Activated CD4-positive, alpha-beta T cell treated with anti-CD3 and anti-CD28 coated beads, Interleukin-10, Interleukin-2, amounts not matched to agents 100 ng/mL and 50 ng/mL, durations not matched to agents 16 hours and 8 hours (primary cell): ENCODE measurements around the gene C12orf50.
"Not testable (repeated sequence)": the region's sequence is repeated elsewhere in the genome, so short reads cannot be mapped to it uniquely, and the experiment has no call there.

Experiments
- DNase-seq: peaks from one replicate; pipeline ENCODE4 v3.0.0-alpha.2; 2020

Gene C12orf50

GRCh38 chr12:87985069-87985675 lies 44.0 kb downstream of the C12orf50 start:
- DNase-seq, result no peak

GRCh38 chr12:87982208-87982607 lies 47.0 kb downstream of the C12orf50 start:
- no peak for DNase-seq

GRCh38 chr12:87981495-87981894 lies 47.7 kb downstream of the C12orf50 start:
- no peak for DNase-seq

GRCh38 chr12:87975879-87976278 lies 53.3 kb downstream of the C12orf50 start:
- DNase-seq, result no peak

DNA sequence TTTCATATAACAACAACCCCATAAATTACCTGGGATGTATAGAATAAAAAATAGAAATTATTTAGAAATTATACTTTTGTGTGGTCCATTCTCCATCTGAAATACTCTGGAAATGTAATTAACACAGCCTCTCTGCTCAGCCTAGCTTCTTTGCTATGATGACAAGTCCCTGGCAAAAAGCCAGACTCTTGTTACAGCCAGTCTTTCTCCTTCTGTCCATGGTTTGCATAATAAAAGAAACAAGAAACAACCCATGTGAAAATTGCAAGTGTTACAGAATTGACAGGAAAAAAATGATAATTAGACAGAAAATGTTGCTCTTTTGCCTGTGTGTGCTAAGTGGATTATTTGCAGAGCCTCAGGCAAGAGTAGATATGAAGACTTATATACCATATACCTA lies 61.3 kb downstream of the C12orf50 start:
- DNase-seq, result no peak

- DNase-seq, result no peak
Observed at GRCh38 chr12:87960566-87960965, 68.6 kb downstream of the C12orf50 start.

DNA sequence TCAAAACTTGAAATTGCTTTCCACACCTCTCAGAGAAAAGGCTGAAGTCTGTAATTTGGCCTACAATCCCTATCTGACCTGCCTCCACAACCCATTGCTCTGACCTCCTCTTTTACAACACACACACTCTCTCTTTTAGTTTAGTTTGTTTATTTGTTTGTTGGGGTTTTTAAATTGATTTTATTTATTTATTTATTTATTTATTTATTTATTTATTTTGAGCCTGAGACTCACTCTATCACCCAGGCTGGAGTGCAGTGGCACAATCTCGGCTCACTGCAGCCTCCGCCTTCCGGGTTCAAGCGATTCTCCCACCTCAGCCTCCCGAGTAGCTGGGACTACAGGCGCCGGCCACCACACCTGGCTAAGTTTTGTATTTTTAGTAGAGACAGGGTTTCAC lies 75.2 kb downstream of the C12orf50 start:
- DNase-seq, result not testable (repeated sequence)

- peak; percentile 2 for DNase-seq
Observed at GRCh38 chr12:87953256-87953860, 75.8 kb downstream of the C12orf50 start.

DNA sequence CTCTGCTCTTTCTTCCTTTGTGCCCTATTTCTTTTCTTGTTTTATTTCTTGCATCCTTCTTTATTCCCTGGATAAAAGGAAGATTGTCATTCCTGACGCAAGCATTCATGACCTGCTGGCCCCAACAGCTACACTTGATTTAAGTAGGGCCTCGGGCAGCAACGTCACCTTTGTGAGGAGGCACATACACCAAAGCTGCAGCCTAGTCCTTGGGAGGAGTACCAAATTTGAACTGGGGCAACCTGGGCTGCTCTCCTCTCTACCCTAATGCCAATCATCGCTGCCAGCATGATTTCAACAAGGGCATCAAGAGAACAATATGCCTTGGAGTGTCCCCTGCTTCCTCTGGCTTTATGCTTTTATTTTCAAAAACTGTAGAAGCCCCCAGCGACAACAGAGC lies 76.4 kb downstream of the C12orf50 start:
- no peak for DNase-seq

- DNase-seq, result no peak
Observed at GRCh38 chr12:87952223-87952622, 77.0 kb downstream of the C12orf50 start.

GRCh38 chr12:87943762-87944161 lies 85.4 kb downstream of the C12orf50 start:
- DNase-seq, result no peak

DNA sequence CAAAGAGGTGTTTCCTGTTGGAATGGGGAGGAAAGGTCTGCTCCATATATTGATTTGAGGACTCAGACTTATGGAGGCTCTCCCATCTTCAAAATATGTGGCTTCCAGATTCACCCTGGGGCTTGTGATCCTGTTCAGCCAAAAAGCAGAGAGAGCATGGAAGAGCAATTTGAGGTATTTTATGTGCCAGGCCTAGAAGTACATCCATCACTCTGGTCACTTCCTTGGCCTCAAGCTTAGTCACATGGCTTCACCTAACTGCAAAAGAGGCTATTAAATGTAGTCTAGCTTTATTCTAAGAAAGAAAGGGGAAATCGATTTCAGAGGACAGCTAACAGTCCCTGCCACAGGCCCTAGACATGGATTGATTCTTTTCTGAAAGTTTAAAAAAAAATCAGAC lies 86.2 kb downstream of the C12orf50 start:
- DNase-seq, result no peak

GRCh38 chr12:87939182-87939581 lies 90.0 kb downstream of the C12orf50 start:
- no peak for DNase-seq

GRCh38 chr12:87935216-87935615 lies 94.0 kb downstream of the C12orf50 start:
- DNase-seq, result no peak

DNA sequence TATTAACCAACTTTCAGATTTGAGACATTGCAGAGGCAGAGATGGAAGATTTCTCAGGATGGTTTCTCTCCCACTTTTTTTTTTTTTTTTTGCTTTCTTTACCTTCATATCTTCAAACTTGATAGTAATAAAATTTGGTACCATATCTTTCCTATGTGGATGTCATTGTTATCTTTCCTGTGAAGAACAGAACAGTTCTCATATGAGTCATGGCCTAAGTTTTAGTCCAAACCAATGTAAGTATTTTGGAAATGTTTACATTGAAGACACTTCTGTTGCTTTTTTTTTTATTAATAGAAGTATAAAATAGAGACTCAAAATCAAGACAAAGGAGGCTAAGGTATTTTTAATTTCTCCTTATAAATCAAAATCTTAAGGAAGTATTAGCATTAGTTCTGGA lies 95.2 kb downstream of the C12orf50 start:
- DNase-seq, result no peak

GRCh38 chr12:87931812-87932211 lies 97.4 kb downstream of the C12orf50 start:
- no peak for DNase-seq

DNA sequence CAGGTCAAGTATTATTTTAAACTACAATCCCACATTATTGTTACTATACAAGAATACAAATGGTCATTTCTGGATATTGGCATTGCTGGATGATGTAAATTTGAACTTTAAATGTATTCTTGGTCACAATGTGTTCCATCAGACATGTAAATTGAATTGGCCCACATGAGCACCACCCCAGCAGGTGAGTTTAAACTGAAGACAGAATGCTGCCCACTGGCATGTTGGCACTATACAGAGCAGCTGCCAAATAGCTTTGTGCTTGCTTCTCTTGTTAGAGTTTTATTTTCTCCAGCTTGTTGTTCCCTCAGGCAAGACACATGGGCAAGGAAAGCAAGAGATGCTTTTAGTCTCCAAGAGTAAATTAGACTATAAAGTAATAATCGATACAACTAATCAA lies 98.6 kb downstream of the C12orf50 start:
- DNase-seq, result no peak
